ENCODE measurements around the gene HSF4.

HSF4 gene

DNA sequence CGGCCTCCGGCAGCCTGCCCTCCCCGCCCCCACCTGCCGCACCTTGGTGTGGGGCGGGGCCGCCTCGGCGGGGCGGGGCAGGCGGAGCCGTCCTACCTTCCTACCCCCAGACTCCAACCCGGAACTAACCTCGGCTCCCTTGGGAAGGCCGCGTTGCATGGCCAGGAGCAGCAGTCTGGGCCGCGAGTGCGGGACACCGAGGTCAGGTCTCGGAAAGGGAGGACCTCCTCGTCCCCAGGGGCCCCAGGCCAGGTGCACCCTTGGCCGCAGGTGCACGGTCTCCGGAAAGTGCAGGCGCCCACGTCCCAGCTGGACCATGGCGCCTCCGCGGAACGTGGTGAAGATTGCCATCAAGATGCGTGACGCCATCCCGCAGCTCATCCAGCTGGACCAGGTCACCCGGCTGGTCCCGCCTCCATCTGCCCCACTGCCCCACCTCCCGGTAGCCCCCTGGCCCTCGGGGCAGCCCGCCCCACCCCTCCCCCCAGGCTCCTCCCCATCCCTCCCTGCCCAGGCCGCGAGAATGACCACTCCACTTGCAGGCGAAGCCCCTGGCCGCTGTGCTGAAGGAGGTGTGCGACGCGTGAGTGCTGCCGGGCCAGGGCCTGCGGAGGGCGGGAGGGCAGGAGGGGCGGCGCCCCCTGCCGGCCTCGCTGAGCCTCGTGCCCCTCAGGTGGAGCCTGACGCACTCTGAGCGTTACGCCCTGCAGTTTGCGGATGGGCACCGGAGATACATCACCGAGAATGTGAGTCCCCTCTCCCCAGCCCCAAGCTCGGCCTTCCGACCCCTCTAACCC is 34.7 kb downstream of the HSF4 start, which contains the start of gene ELMO3:
Gene ELMO3, plus strand, starts transcription at position 121 of the 797 bp plus-strand sequence. Its CDS starts 196 bp downstream, at position 317.
- peaks cover 35% of the 10 kb centered on the region for H3K36me3 Mint-ChIP-seq (ENCODE audit: low read depth)
- H3K27ac Mint-ChIP-seq, result peak within 1 kb of the TSS in 1 of 3 experiments; percentile 74
- peaks cover 5% of the 10 kb centered on the region for H3K27me3 Mint-ChIP-seq (ENCODE audit: low read depth)
- peaks cover 8% of the 10 kb centered on the region for H3K4me1 Mint-ChIP-seq
- peak within 1 kb of the TSS in 2 of 3 experiments; percentile 38 to 64 for H3K4me3 Mint-ChIP-seq
- no peaks in the 10 kb centered on the region for H3K9me3 Mint-ChIP-seq
- TF ChIP-seq, protein P1, sequence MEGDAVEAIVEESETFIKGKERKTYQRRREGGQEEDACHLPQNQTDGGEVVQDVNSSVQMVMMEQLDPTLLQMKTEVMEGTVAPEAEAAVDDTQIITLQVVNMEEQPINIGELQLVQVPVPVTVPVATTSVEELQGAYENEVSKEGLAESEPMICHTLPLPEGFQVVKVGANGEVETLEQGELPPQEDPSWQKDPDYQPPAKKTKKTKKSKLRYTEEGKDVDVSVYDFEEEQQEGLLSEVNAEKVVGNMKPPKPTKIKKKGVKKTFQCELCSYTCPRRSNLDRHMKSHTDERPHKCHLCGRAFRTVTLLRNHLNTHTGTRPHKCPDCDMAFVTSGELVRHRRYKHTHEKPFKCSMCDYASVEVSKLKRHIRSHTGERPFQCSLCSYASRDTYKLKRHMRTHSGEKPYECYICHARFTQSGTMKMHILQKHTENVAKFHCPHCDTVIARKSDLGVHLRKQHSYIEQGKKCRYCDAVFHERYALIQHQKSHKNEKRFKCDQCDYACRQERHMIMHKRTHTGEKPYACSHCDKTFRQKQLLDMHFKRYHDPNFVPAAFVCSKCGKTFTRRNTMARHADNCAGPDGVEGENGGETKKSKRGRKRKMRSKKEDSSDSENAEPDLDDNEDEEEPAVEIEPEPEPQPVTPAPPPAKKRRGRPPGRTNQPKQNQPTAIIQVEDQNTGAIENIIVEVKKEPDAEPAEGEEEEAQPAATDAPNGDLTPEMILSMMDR (IDR thresholded peaks at IDR 0.05; ENCODE audit: unreplicated experiment in 3 of 3), result peak; percentile 22 to 29 (median 23)

DNA sequence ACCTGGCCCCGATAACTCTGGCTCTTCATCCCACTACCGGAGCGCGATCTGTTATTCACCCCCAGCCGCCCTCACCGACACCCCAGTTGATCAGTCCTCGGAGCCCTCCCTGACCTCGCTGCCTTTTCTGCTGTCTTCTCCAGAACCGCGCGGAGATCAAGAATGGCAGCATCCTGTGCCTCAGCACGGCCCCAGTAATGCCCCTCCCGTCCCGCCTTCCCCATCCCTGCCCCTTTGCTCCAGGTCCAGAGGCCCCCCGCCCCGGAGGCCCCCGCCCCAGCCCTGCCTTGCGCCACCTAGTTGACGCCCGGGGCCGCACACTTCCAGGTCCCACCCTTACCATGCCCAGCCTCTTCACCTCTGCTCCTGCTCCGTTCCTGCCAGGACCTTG is 35.3 kb downstream of the HSF4 start:
- no peak overlapping the region for H3K27ac Mint-ChIP-seq
- H3K9me3 Mint-ChIP-seq, result no peaks in the 10 kb centered on the region
- TF ChIP-seq, protein P1 (IDR thresholded peaks at IDR 0.05; ENCODE audit: unreplicated experiment in 3 of 3), result peak in 1 of 3 experiments; percentile 16
- peaks cover 8% of the 10 kb centered on the region for H3K4me1 Mint-ChIP-seq
- peaks cover 32% of the 10 kb centered on the region for H3K36me3 Mint-ChIP-seq (ENCODE audit: low read depth)
- H3K27me3 Mint-ChIP-seq (ENCODE audit: low read depth), result peaks cover 5% of the 10 kb centered on the region
- H3K4me3 Mint-ChIP-seq, result peak overlapping the region in 2 of 3 experiments; percentile 14 to 34

DNA sequence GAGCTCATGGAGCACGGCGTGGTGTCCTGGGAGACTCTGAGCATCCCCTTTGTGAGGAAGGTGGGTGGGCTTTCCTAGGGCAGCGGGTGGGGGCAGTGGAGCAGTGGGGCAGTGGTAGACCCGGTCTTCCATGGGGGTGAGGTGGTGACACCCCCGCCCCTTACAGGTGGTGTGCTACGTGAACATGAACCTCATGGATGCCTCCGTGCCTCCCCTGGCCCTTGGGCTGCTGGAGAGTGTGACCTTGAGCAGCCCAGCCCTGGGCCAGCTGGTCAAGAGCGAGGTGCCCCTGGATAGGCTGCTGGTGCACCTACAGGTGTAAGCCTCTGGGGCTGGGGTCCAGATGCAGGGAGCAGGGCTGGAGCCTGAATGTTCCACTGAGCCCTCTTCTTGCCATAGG is 35.9 kb downstream of the HSF4 start:
- H3K4me3 Mint-ChIP-seq, result no peak overlapping the region
- TF ChIP-seq, protein P1 (IDR thresholded peaks at IDR 0.05; ENCODE audit: unreplicated experiment in 3 of 3), result no peak
- H3K27me3 Mint-ChIP-seq (ENCODE audit: low read depth), result peaks cover 5% of the 10 kb centered on the region
- H3K9me3 Mint-ChIP-seq, result no peaks in the 10 kb centered on the region
- H3K27ac Mint-ChIP-seq, result no peak overlapping the region
- H3K36me3 Mint-ChIP-seq (ENCODE audit: low read depth), result peaks cover 26% of the 10 kb centered on the region
- peaks cover 8% of the 10 kb centered on the region for H3K4me1 Mint-ChIP-seq

DNA sequence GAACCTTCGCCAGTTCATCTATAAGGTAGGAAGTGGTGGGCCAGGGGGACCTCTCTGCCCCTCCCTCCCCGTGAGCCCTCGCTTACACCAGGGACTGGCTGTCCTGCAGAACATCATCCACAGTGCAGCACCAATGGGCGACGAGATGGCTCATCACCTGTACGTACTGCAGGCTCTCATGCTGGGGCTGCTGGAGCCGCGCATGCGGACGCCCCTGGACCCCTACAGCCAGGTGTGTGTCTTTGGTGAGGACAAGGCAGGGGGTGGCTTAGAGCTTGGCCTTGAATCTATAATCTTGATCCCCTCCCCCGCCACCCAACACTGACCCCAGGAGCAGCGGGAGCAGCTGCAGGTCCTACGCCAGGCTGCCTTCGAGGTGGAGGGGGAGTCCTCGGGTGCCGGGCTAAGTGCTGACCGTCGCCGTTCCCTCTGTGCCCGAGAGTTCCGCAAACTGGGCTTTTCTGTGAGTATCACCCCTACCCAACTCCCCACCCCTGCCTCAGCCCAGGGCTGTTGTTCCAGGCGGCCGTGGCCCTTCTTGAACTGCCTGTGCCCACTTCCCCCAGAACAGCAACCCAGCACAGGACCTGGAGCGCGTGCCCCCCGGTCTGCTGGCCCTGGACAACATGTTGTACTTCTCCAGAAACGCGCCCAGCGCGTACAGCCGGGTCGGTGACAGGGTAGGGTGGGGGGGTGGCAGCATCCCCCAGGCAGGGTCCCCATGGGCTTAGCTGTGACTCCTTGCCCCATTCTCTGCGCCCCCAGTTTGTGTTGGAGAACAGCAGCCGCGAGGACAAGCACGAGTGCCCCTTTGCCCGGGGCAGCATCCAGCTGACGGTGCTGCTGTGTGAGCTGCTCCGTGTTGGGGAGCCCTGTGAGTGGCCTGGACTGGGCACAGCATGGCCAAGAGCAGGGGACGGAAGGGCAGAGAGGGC is 37.1 kb downstream of the HSF4 start:
- TF ChIP-seq, protein P1 (IDR thresholded peaks at IDR 0.05; ENCODE audit: unreplicated experiment in 3 of 3), result no peak
- Mint-ChIP-seq H3K27ac (no peak overlapping the region), H3K4me1 (peaks cover 3% of the 10 kb centered on the region), H3K27me3 (ENCODE audit: low read depth) (peaks cover 5% of the 10 kb centered on the region), H3K4me3 (no peak overlapping the region), H3K9me3 (no peaks in the 10 kb centered on the region), H3K36me3 (ENCODE audit: low read depth) (peaks cover 14% of the 10 kb centered on the region)

DNA sequence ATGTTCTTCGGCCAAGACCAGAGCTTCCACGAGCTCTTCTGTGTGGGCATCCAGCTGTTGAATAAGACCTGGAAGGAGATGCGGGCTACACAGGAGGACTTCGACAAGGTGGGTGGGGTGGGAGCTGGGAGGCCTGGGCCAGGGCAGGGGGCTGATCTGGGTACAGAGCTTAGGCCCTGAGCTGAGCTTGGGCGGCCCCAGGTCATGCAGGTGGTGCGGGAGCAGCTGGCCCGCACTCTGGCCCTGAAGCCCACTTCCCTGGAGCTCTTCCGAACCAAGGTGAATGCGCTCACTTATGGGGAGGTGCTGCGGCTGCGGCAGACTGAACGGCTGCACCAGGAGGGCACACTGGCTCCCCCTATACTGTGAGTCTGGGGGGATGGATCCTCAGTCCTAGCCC is 37.9 kb downstream of the HSF4 start:
- peaks cover 9% of the 10 kb centered on the region for H3K36me3 Mint-ChIP-seq (ENCODE audit: low read depth)
- TF ChIP-seq, protein P1 (IDR thresholded peaks at IDR 0.05; ENCODE audit: unreplicated experiment in 3 of 3), result no peak
- no peaks in the 10 kb centered on the region for H3K4me1 Mint-ChIP-seq
- no peaks in the 10 kb centered on the region for H3K9me3 Mint-ChIP-seq
- H3K27me3 Mint-ChIP-seq (ENCODE audit: low read depth), result peaks cover 5% of the 10 kb centered on the region
- H3K27ac Mint-ChIP-seq, result no peak overlapping the region
- H3K4me3 Mint-ChIP-seq, result no peak overlapping the region
